Neuronal stem cell (in vitro differentiated cells): ENCODE data around the gene NPHP4.

ENCODE experiments used
- DNase-seq: peaks from one replicate; pipeline ENCODE4 v3.0.0-alpha.2; 2013; ENCODE audit warnings: low spot score
- H2AFZ ChIP-seq: one replicate; pipeline ENCODE4 v1.6.1; 2013; ENCODE audit warnings: mild to moderate bottlenecking, low read length, inconsistent platforms
- H2AK5ac ChIP-seq: 2 replicates; pipeline ENCODE4 v1.6.1; 2013; ENCODE audit warnings: low read depth, mild to moderate bottlenecking, inconsistent platforms, low read length, moderate library complexity, mixed read lengths
- H2BK120ac ChIP-seq: 2 replicates; pipeline ENCODE4 v1.6.1; 2013; ENCODE audit warnings: low read depth, mild to moderate bottlenecking, inconsistent platforms, low read length, moderate library complexity, mixed read lengths
- H2BK12ac ChIP-seq: one replicate; pipeline ENCODE4 v1.6.1; 2013; ENCODE audit warnings: low read length, inconsistent platforms
- H2BK15ac ChIP-seq: 2 replicates; pipeline ENCODE4 v1.6.1; 2013; ENCODE audit warnings: mild to moderate bottlenecking, low read length, inconsistent platforms, mixed read lengths
- H2BK5ac ChIP-seq: one replicate; pipeline ENCODE4 v1.6.1; 2013; ENCODE audit warnings: inconsistent platforms, mild to moderate bottlenecking, low read length, moderate library complexity
- H3K14ac ChIP-seq: one replicate; pipeline ENCODE4 v1.6.1; 2013; ENCODE audit warnings: low read length, inconsistent platforms
- H3K18ac ChIP-seq: 2 replicates; pipeline ENCODE4 v1.6.1; 2013; ENCODE audit warnings: low read length, inconsistent platforms
- H3K23ac ChIP-seq: 2 replicates; pipeline ENCODE4 v1.6.1; 2013; ENCODE audit warnings: low read depth, mild to moderate bottlenecking, mixed read lengths, low read length, inconsistent platforms; ENCODE audit not compliant: poor library complexity
- H3K27ac ChIP-seq: replicated peaks from 3 replicates; pipeline ENCODE4 v1.5.1; 2013; ENCODE audit warnings: low read length, inconsistent platforms
- H3K27me3 ChIP-seq, 3 experiments: 2 replicates each; pipeline ENCODE4 v1.6.1; 2013; ENCODE audit warnings: low read length in 3 of 3, mild to moderate bottlenecking in 2 of 3, inconsistent platforms in 1 of 3, low read depth in 1 of 3, mixed read lengths in 1 of 3, moderate library complexity in 1 of 3; ENCODE audit not compliant: control insufficient read depth in 3 of 3, insufficient read depth in 3 of 3
- H3K36me3 ChIP-seq, 2 donors: replicated peaks in 1 of 2; 2 replicates each; pipeline ENCODE4 v1.6.1; 2013; ENCODE audit warnings: low read length in 2 of 2; ENCODE audit not compliant: control insufficient read depth in 2 of 2, insufficient read depth in 2 of 2
- H3K4ac ChIP-seq: 2 replicates; pipeline ENCODE4 v1.6.1; 2013; ENCODE audit warnings: inconsistent platforms, mild to moderate bottlenecking, low read length, moderate library complexity
- H3K4me1 ChIP-seq, 2 donors: 1 replicate in 1 of 2; 2 replicates in 1 of 2; pipeline ENCODE4 v1.6.1; 2013; ENCODE audit warnings: low read length in 2 of 2, low read depth in 1 of 2; ENCODE audit not compliant: control insufficient read depth in 2 of 2, insufficient read depth in 1 of 2
- H3K4me2 ChIP-seq: one replicate; pipeline ENCODE4 v1.6.1; 2013; ENCODE audit warnings: mild to moderate bottlenecking, low read length, inconsistent platforms; ENCODE audit not compliant: insufficient read depth, poor library complexity, severe bottlenecking
- H3K4me3 ChIP-seq, 2 donors: 2 replicates each; pipeline ENCODE4 v1.5.1; 2013; ENCODE audit warnings: low read length in 2 of 2, mild to moderate bottlenecking in 2 of 2, inconsistent platforms in 1 of 2, moderate library complexity in 1 of 2
- H3K79me1 ChIP-seq: one replicate; pipeline ENCODE4 v1.6.1; 2013; ENCODE audit warnings: low read depth, mild to moderate bottlenecking, inconsistent platforms, low read length, moderate library complexity
- H3K9ac ChIP-seq: one replicate; pipeline ENCODE4 v1.6.1; 2013; ENCODE audit warnings: mild to moderate bottlenecking, low read depth, low read length, inconsistent platforms; ENCODE audit not compliant: poor library complexity
- H3K9me3 ChIP-seq, 2 donors: replicated peaks in 1 of 2; 2 replicates each; pipeline versions ENCODE3 to v1.6.1; 2013; ENCODE audit warnings: low read length in 2 of 2, mild to moderate bottlenecking in 2 of 2, inconsistent platforms in 1 of 2, low read depth in 1 of 2, mixed read lengths in 1 of 2, moderate library complexity in 1 of 2; ENCODE audit not compliant: control insufficient read depth in 2 of 2, insufficient read depth in 1 of 2
- H4K8ac ChIP-seq: one replicate; pipeline ENCODE4 v1.6.1; 2013; ENCODE audit warnings: low read depth, mild to moderate bottlenecking, inconsistent platforms, low read length, moderate library complexity
- H4K91ac ChIP-seq: one replicate; pipeline ENCODE4 v1.6.1; 2013; ENCODE audit warnings: low read length, low read depth, mild to moderate bottlenecking, inconsistent platforms; ENCODE audit not compliant: poor library complexity
- WGBS, 2 donors: extraction: QIAGEN DNeasy Blood & Tissue Kit; methylation state at CpG; one replicate each; pipeline ENCODE4 v1.1.7; 2013; ENCODE audit warnings: missing lambda C conversion rate in 2 of 2, mixed read lengths in 1 of 2; ENCODE audit not compliant: insufficient read length in 2 of 2, insufficient replicate concordance in 1 of 2; ENCODE audit errors: extremely low coverage in 2 of 2; 5-methylcytosine and 5-hydroxymethylcytosine counted together

NPHP4 gene

GRCh38 chr1:5947071-5947821 is 45.0 kb downstream of the NPHP4 start:
- no peak overlapping the region for H3K14ac ChIP-seq
- H3K27ac ChIP-seq, result no peak overlapping the region
- H3K4me1 ChIP-seq, result no peaks in the 10 kb centered on the region
- no peak overlapping the region for H4K8ac ChIP-seq
- no peak overlapping the region for H2BK15ac ChIP-seq
- peaks cover 18 to 68% of the 10 kb centered on the region in 2 donors for H3K36me3 ChIP-seq
- no peak overlapping the region for H3K4me2 ChIP-seq
- peaks cover 0 to 1% of the 10 kb centered on the region in 2 donors for H3K9me3 ChIP-seq
- no peak overlapping the region for H3K4ac ChIP-seq
- H2BK120ac ChIP-seq, result no peak overlapping the region
- H3K4me3 ChIP-seq, result peak overlapping the region in 1 of 2 donors; percentile 23
- no peak overlapping the region for H3K18ac ChIP-seq
- H3K23ac ChIP-seq, result no peak overlapping the region
- H4K91ac ChIP-seq, result no peak overlapping the region
- no peaks in the 10 kb centered on the region for H3K27me3 ChIP-seq
- H2BK12ac ChIP-seq, result no peak overlapping the region
- H3K79me1 ChIP-seq, result no peaks in the 10 kb centered on the region
- no CpG with 5 or more reads among the region's 22 CpGs for WGBS, 2 donors
- no peak overlapping the region for H3K9ac ChIP-seq
- DNase-seq, result no peak
- H2AK5ac ChIP-seq, result no peak overlapping the region
- H2BK5ac ChIP-seq, result no peak overlapping the region
- H2AFZ ChIP-seq, result no peak overlapping the region

- DNase-seq, result no peak
- H2AFZ ChIP-seq, result no peak overlapping the region
- no peak overlapping the region for H2AK5ac ChIP-seq
- no peaks in the 10 kb centered on the region for H3K27me3 ChIP-seq
- H4K8ac ChIP-seq, result no peak overlapping the region
- H3K4me3 ChIP-seq, result no peak overlapping the region
- H3K9ac ChIP-seq, result no peak overlapping the region
- no peak overlapping the region for H2BK15ac ChIP-seq
- H3K36me3 ChIP-seq, result peaks cover 18 to 54% of the 10 kb centered on the region in 2 donors
- H3K27ac ChIP-seq, result no peak overlapping the region
- no peaks in the 10 kb centered on the region for H3K4me1 ChIP-seq
- no CpG with 5 or more reads among the region's 14 CpGs for WGBS, 2 donors
- no peak overlapping the region for H4K91ac ChIP-seq
- H2BK120ac ChIP-seq, result no peak overlapping the region
- H3K9me3 ChIP-seq, result peaks cover 3 to 4% of the 10 kb centered on the region in 2 donors
- no peak overlapping the region for H2BK12ac ChIP-seq
- no peak overlapping the region for H3K4me2 ChIP-seq
- H3K79me1 ChIP-seq, result no peaks in the 10 kb centered on the region
- no peak overlapping the region for H3K14ac ChIP-seq
- H3K23ac ChIP-seq, result no peak overlapping the region
- no peak overlapping the region for H3K18ac ChIP-seq
- H3K4ac ChIP-seq, result no peak overlapping the region
- no peak overlapping the region for H2BK5ac ChIP-seq
Measured at GRCh38 chr1:5945445-5945844, 46.8 kb downstream of the NPHP4 start.

- Histone ChIP-seq H3K27ac (no peak overlapping the region), H2BK12ac (no peak overlapping the region), H3K36me3 (peaks cover 18 to 48% of the 10 kb centered on the region in 2 donors), H4K8ac (no peak overlapping the region), H3K79me1 (no peaks in the 10 kb centered on the region), H3K4me2 (no peak overlapping the region), H3K27me3 (no peaks in the 10 kb centered on the region), H2BK15ac (no peak overlapping the region), H3K14ac (no peak overlapping the region), H2AK5ac (no peak overlapping the region), H3K4ac (no peak overlapping the region), H3K4me1 (peaks cover 0 to 2% of the 10 kb centered on the region in 2 donors), H3K9me3 (peaks cover 3 to 4% of the 10 kb centered on the region in 2 donors), H2BK120ac (no peak overlapping the region), H3K23ac (no peak overlapping the region), H3K18ac (no peak overlapping the region), H2AFZ (no peak overlapping the region), H2BK5ac (no peak overlapping the region), H4K91ac (no peak overlapping the region), H3K9ac (no peak overlapping the region), H3K4me3 (no peak overlapping the region)
- WGBS, 2 donors, result no CpG with 5 or more reads among the region's 12 CpGs
- no peak for DNase-seq
Measured at GRCh38 chr1:5944843-5945167, 47.4 kb downstream of the NPHP4 start.

GRCh38 chr1:5944154-5944842 is 47.9 kb downstream of the NPHP4 start:
- WGBS, 2 donors, result no CpG with 5 or more reads among the region's 27 CpGs
- H3K27me3 ChIP-seq, result no peaks in the 10 kb centered on the region
- no peak overlapping the region for H3K9ac ChIP-seq
- no peak overlapping the region for H2AFZ ChIP-seq
- H3K9me3 ChIP-seq, result peaks cover 3 to 4% of the 10 kb centered on the region in 2 donors
- H2AK5ac ChIP-seq, result no peak overlapping the region
- H3K4me1 ChIP-seq, result peaks cover 0 to 3% of the 10 kb centered on the region in 2 donors
- no peak overlapping the region for H2BK120ac ChIP-seq
- H4K91ac ChIP-seq, result no peak overlapping the region
- no peak overlapping the region for H3K27ac ChIP-seq
- no peaks in the 10 kb centered on the region for H3K79me1 ChIP-seq
- no peak overlapping the region for H2BK12ac ChIP-seq
- peaks cover 16 to 44% of the 10 kb centered on the region in 2 donors for H3K36me3 ChIP-seq
- H4K8ac ChIP-seq, result peak overlapping the region; percentile 9
- H3K4ac ChIP-seq, result no peak overlapping the region
- no peak overlapping the region for H2BK15ac ChIP-seq
- H2BK5ac ChIP-seq, result no peak overlapping the region
- no peak overlapping the region for H3K18ac ChIP-seq
- no peak overlapping the region for H3K4me2 ChIP-seq
- no peak overlapping the region for H3K23ac ChIP-seq
- no peak for DNase-seq
- no peak overlapping the region for H3K4me3 ChIP-seq
- H3K14ac ChIP-seq, result no peak overlapping the region
